ENCODE data around the gene ACAT2.

Gene ACAT2

GRCh38 chr6:159823953-159824352 is 62.1 kb downstream of the ACAT2 start:
- TF ChIP-seq CEBPB (IDR thresholded peaks at IDR 0.05) (no peak), NFIC (IDR thresholded peaks at IDR 0.05) (no peak), ZBTB7A (IDR thresholded peaks at IDR 0.05; ENCODE audit: low read depth) (no peak), TAF1 (IDR thresholded peaks at IDR 0.05; ENCODE audit: low read depth) (no peak), EGR1 (IDR thresholded peaks at IDR 0.05) (no peak), CREB1 (IDR thresholded peaks at IDR 0.05; ENCODE audit: low read depth) (no peak), REST (IDR thresholded peaks at IDR 0.05; ENCODE audit: low read depth) (no peak), TCF12 (IDR thresholded peaks at IDR 0.05; ENCODE audit: low read depth) (no peak), TEAD4 (IDR thresholded peaks at IDR 0.05) (no peak), EP300 (IDR thresholded peaks at IDR 0.05; ENCODE audit: borderline replicate concordance) (no peak), FOXM1 (IDR thresholded peaks at IDR 0.05; ENCODE audit: borderline replicate concordance, low read depth) (no peak), MAX (IDR thresholded peaks at IDR 0.05) (no peak), YY1 (IDR thresholded peaks at IDR 0.05; ENCODE audit: low read depth) (no peak), RAD21 (IDR thresholded peaks at IDR 0.05; ENCODE audit: low read depth) (no peak)
- TF ChIP-seq, protein P1, sequence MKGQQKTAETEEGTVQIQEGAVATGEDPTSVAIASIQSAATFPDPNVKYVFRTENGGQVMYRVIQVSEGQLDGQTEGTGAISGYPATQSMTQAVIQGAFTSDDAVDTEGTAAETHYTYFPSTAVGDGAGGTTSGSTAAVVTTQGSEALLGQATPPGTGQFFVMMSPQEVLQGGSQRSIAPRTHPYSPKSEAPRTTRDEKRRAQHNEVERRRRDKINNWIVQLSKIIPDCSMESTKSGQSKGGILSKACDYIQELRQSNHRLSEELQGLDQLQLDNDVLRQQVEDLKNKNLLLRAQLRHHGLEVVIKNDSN (IDR thresholded peaks at IDR 0.05) = no peak

DNA sequence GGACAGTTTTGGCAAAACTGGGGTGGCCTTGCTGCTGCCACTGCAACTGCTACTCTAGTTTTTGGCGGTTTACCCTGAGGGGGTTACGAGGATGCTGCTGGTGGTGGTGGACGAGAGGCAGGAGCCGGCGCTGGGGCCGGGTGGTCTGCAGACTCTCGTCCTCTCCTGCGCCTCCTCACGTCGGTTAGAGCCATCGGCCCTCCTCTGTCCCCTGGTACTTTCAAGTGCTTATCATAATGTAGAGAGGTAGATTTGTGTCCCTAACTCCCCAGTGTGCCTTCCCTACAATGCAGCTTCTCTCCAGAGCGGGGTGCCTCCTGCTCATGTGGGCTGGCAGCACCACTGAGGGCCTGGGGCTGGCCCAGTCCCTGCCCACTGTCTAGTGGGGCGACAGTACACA is 64.2 kb downstream of the ACAT2 start:
- TF ChIP-seq EGR1 (IDR thresholded peaks at IDR 0.05) (no peak), EP300 (IDR thresholded peaks at IDR 0.05; ENCODE audit: borderline replicate concordance) (no peak), NFIC (IDR thresholded peaks at IDR 0.05) (no peak), CREB1 (IDR thresholded peaks at IDR 0.05; ENCODE audit: low read depth) (no peak), TCF12 (IDR thresholded peaks at IDR 0.05; ENCODE audit: low read depth) (no peak), TEAD4 (IDR thresholded peaks at IDR 0.05) (no peak), RAD21 (IDR thresholded peaks at IDR 0.05; ENCODE audit: low read depth) (no peak), MAX (IDR thresholded peaks at IDR 0.05) (no peak), FOXM1 (IDR thresholded peaks at IDR 0.05; ENCODE audit: borderline replicate concordance, low read depth) (no peak), REST (IDR thresholded peaks at IDR 0.05; ENCODE audit: low read depth) (no peak), CEBPB (IDR thresholded peaks at IDR 0.05) (no peak), TAF1 (IDR thresholded peaks at IDR 0.05; ENCODE audit: low read depth) (no peak), ZBTB7A (IDR thresholded peaks at IDR 0.05; ENCODE audit: low read depth) (no peak), YY1 (IDR thresholded peaks at IDR 0.05; ENCODE audit: low read depth) (no peak)
- TF ChIP-seq, protein P1 (IDR thresholded peaks at IDR 0.05) = no peak

DNA sequence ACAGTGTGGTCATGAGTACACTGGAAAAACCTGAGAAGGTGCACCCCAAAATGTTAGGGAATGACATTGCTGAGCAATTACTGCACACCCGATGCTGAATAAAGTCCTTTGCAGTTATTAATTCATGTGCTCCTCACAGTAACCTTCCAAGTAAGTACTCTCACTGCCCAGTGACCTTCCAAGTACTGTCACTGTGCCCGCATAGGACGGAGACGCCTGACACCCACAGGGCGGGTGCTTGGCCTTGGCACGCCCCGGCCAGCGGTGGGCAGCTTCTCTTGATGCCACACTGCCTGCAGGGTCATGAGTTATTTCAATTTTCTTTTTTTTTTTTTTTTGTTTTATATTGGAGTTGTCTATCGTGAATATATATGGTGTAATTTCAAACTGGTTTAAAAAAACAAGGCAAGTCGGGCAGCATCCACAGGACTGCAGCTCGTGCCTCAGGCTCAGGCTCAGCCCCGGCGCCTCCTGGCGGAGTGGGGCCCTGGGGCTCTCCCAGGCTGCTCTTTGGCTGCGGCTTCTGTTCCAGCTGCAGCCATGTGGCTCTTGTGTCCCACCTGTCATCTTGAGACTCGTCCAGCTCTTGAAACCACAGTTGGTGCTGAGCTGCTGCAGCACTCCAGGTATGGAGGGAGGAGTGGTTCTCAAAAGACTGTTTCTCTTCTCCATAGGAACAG is 65.3 kb downstream of the ACAT2 start:
- TF ChIP-seq TAF1 (IDR thresholded peaks at IDR 0.05; ENCODE audit: low read depth) = no peak
- TF ChIP-seq, protein P1 (IDR thresholded peaks at IDR 0.05) = no peak
- no peak for TF ChIP-seq ZBTB7A (IDR thresholded peaks at IDR 0.05; ENCODE audit: low read depth)
- no peak for TF ChIP-seq EP300 (IDR thresholded peaks at IDR 0.05; ENCODE audit: borderline replicate concordance)
- no peak for TF ChIP-seq TCF12 (IDR thresholded peaks at IDR 0.05; ENCODE audit: low read depth)
- TF ChIP-seq TEAD4 (IDR thresholded peaks at IDR 0.05) = no peak
- TF ChIP-seq MAX (IDR thresholded peaks at IDR 0.05) = no peak
- TF ChIP-seq NFIC (IDR thresholded peaks at IDR 0.05) = no peak
- no peak for TF ChIP-seq EGR1 (IDR thresholded peaks at IDR 0.05)
- no peak for TF ChIP-seq REST (IDR thresholded peaks at IDR 0.05; ENCODE audit: low read depth)
- no peak for TF ChIP-seq RAD21 (IDR thresholded peaks at IDR 0.05; ENCODE audit: low read depth)
- TF ChIP-seq YY1 (IDR thresholded peaks at IDR 0.05; ENCODE audit: low read depth) = no peak
- TF ChIP-seq CREB1 (IDR thresholded peaks at IDR 0.05; ENCODE audit: low read depth) = no peak
- TF ChIP-seq CEBPB (IDR thresholded peaks at IDR 0.05) = no peak
- TF ChIP-seq FOXM1 (IDR thresholded peaks at IDR 0.05; ENCODE audit: borderline replicate concordance, low read depth) = no peak

Data from Ishikawa (cell line).